Measurements from ENCODE around the gene AFF3.

DNA sequence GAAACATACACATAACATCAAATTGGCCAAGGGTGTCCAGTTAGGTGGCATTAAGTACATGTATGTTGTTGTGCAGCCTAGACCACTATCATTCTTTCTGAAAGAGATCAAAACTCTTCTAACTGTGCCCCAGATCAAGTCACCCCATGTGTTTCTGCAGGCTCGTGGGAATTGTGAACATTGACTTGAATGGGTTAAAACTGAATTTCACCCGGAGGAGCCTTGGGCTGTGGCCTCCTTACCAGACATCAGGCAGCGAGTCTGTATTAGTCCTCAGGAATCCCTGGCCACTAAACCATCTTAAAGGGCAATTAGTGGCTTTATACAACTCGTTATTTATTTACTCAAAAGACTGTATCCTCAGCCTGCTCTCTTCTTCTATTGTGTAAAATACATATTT is 503.6 kb downstream of the AFF3 start:
- TF ChIP-seq, protein P1, sequence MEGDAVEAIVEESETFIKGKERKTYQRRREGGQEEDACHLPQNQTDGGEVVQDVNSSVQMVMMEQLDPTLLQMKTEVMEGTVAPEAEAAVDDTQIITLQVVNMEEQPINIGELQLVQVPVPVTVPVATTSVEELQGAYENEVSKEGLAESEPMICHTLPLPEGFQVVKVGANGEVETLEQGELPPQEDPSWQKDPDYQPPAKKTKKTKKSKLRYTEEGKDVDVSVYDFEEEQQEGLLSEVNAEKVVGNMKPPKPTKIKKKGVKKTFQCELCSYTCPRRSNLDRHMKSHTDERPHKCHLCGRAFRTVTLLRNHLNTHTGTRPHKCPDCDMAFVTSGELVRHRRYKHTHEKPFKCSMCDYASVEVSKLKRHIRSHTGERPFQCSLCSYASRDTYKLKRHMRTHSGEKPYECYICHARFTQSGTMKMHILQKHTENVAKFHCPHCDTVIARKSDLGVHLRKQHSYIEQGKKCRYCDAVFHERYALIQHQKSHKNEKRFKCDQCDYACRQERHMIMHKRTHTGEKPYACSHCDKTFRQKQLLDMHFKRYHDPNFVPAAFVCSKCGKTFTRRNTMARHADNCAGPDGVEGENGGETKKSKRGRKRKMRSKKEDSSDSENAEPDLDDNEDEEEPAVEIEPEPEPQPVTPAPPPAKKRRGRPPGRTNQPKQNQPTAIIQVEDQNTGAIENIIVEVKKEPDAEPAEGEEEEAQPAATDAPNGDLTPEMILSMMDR (IDR thresholded peaks at IDR 0.05; ENCODE audit: low read length), result no peak
- no peak for TF ChIP-seq EZH2 (IDR thresholded peaks at IDR 0.05; ENCODE audit: borderline replicate concordance, low read length)

Measured in OCI-LY1 (cell line).